OCI-LY3 (cell line): Measurements from ENCODE around the gene NRP1.
"Not testable (repeated sequence)": the region's sequence is repeated elsewhere in the genome, so short reads cannot be mapped to it uniquely, and the experiment has no call there.

Source experiments
- CTCF ChIP-seq: fragments of 200-600, 300-600 bp; sonication (generic); IDR thresholded peaks from 2 replicates; pipeline ENCODE4 v1.5.1; 2014; ENCODE audit warnings: antibody characterized with exemption, low read length, low read depth
- EZH2phosphoT487 ChIP-seq: fragments of 200-600 bp; shearing (Covaris generic); IDR thresholded peaks from 2 replicates; pipeline ENCODE4 v1.6.1; 2018; ENCODE audit warnings: antibody characterized with exemption, mixed run types, low read depth

GRCh38 chr10:33138686-33139085, 195.8 kb downstream of the NRP1 start:
- not testable (repeated sequence) for TF ChIP-seq EZH2phosphoT487, CTCF
